Measurements from ENCODE around the gene HARS1. TPM values are rescaled to one million over a fixed set of nuclear protein-coding genes. Genes with fewer than 3 reads are reported as not detected.
"Not testable (repeated sequence)": the region's sequence is repeated elsewhere in the genome, so short reads cannot be mapped to it uniquely, and the experiment has no call there.

The HARS1 gene
- total RNA-seq, 1 experiment from 2014 or later, result 55.6 TPM

DNA sequence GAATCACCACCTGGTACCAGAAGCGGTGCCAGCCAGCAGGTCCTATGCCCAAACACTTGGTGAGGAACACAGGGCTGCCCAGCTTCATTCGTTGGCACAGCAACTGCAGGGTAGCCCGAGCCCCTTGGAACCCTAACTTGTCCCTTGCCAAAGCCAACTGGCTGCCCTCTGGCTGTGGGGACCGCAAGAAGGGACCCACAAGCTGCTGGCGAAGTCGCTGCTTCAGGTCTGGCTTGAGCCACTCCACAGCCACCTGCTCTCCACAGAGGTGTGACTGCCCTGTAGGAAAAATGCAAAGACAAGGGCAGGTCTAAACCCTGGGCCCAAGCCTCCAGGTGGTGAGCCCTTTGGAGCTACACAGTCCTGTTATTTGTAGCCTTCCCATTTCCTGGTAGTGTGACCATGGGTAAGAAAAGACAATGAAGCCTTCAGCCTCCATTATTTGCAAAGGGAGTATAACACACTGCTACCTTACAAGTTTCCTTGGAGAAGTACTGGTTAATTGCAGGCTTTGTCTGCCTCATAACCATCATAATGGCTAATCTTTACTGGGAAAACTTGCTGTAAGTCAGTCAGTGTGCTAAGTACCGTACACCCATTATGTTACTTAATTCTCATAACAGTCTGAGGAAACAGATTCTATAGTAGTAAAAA, 19.6 kb downstream of the HARS1 start (continued):
- TF ChIP-seq ZNF532 (CRISPR knock-in tag; IDR thresholded peaks at IDR 0.05; ENCODE audit: borderline replicate concordance) (no peak), FOXJ3 (CRISPR knock-in tag; IDR thresholded peaks at IDR 0.05; ENCODE audit: borderline replicate concordance) (no peak), CREM (CRISPR knock-in tag; IDR thresholded peaks at IDR 0.05) (no peak), ZNF396 (CRISPR knock-in tag; IDR thresholded peaks at IDR 0.05; ENCODE audit: borderline replicate concordance) (no peak), E2F5 (CRISPR knock-in tag; IDR thresholded peaks at IDR 0.05) (no peak), ZMAT4 (CRISPR knock-in tag; IDR thresholded peaks at IDR 0.05) (no peak), ZNF416 (CRISPR knock-in tag; IDR thresholded peaks at IDR 0.05) (no peak), PRDM15 (CRISPR knock-in tag; IDR thresholded peaks at IDR 0.05) (no peak), TEAD4 (CRISPR knock-in tag; IDR thresholded peaks at IDR 0.05) (no peak), GRHL2 (CRISPR knock-in tag; IDR thresholded peaks at IDR 0.05; ENCODE audit: insufficient replicate concordance, severe bottlenecking) (no peak)
- TF ChIP-seq, protein P1, sequence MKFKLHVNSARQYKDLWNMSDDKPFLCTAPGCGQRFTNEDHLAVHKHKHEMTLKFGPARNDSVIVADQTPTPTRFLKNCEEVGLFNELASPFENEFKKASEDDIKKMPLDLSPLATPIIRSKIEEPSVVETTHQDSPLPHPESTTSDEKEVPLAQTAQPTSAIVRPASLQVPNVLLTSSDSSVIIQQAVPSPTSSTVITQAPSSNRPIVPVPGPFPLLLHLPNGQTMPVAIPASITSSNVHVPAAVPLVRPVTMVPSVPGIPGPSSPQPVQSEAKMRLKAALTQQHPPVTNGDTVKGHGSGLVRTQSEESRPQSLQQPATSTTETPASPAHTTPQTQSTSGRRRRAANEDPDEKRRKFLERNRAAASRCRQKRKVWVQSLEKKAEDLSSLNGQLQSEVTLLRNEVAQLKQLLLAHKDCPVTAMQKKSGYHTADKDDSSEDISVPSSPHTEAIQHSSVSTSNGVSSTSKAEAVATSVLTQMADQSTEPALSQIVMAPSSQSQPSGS (CRISPR knock-in tag; IDR thresholded peaks at IDR 0.05; ENCODE audit: borderline replicate concordance, low read depth), result no peak

DNA sequence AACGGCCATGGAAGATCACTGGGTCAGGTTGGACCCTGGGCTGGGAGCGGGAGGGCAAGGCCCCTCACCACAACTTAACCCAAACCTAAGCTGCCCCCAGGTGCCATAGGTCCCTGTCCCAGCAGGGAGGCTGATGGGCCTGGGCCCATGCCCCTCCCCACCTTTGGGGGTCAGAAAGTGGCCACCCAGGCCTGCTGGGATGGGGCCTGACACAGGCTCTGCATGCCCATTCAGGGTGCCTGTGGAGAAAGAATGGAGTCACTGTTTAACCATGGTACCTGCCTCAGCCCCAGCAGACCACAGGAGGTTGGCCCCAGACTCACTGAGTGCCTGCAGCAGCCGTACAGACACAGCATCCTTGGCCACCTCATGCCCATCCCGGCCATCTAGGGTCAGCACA, 20.1 kb downstream of the HARS1 start:
- not testable (repeated sequence) for ATAC-seq; DNase-seq (ENCODE audit: low spot score); H3K9me3 Mint-ChIP-seq; H3K4me3 Mint-ChIP-seq; H3K27me3 Mint-ChIP-seq (ENCODE audit: low read depth); H3K27ac Mint-ChIP-seq
- Mint-ChIP-seq H3K4me1 (peaks cover 10% of the 10 kb centered on the region), H3K36me3 (peaks cover 51% of the 10 kb centered on the region)
- CTCF ChIA-PET, result interaction anchor here (1.6 kb wide), 1 partner anchor 36 kb away, joined by 4 read pairs; no protein-coding TSS in a partner anchor
- POLR2A ChIA-PET, result interaction anchor here (0.5 kb wide), 1 partner anchor 58 kb away, joined by 4 read pairs; no protein-coding TSS in a partner anchor
